Measurements from ENCODE around the gene ARHGEF10L. TPM values are rescaled to one million over a fixed set of nuclear protein-coding genes. Genes with fewer than 3 reads are reported as not detected.
A peak's percentile ranks its signal among the peaks of the same experiment; 100 is the strongest.

The ARHGEF10L gene
- total RNA-seq, 1 donor from 2014 or later, result 75.6 TPM

GRCh38 chr1:17562375-17562774 lies 22.9 kb downstream of the ARHGEF10L start:
- Histone ChIP-seq H3K36me3 (no peaks in the 10 kb centered on the region), H3K4me3 (no peak overlapping the region), H3K27ac (peak overlapping the region; percentile 93), H3K27me3 (no peaks in the 10 kb centered on the region), H3K4me1 (peaks cover 86% of the 10 kb centered on the region), H3K9me3 (no peaks in the 10 kb centered on the region)
- no peak for DNase-seq (ENCODE audit: extremely low spot score in 2 of 2)
- TF ChIP-seq POLR2A (IDR thresholded peaks at IDR 0.05), result no peak
- TF ChIP-seq, protein P1, sequence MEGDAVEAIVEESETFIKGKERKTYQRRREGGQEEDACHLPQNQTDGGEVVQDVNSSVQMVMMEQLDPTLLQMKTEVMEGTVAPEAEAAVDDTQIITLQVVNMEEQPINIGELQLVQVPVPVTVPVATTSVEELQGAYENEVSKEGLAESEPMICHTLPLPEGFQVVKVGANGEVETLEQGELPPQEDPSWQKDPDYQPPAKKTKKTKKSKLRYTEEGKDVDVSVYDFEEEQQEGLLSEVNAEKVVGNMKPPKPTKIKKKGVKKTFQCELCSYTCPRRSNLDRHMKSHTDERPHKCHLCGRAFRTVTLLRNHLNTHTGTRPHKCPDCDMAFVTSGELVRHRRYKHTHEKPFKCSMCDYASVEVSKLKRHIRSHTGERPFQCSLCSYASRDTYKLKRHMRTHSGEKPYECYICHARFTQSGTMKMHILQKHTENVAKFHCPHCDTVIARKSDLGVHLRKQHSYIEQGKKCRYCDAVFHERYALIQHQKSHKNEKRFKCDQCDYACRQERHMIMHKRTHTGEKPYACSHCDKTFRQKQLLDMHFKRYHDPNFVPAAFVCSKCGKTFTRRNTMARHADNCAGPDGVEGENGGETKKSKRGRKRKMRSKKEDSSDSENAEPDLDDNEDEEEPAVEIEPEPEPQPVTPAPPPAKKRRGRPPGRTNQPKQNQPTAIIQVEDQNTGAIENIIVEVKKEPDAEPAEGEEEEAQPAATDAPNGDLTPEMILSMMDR (IDR thresholded peaks at IDR 0.05), result no peak
- no peak for TF ChIP-seq POLR2AphosphoS5 (IDR thresholded peaks at IDR 0.05; ENCODE audit: insufficient read depth in 1 of 2, low read depth in 1 of 2)
- intact Hi-C loops (cut with DNase I), result no loop called here

- intact Hi-C loops (cut with DNase I), result no loop called here
- TF ChIP-seq, protein P1 (IDR thresholded peaks at IDR 0.05), result no peak
- TF ChIP-seq POLR2AphosphoS5 (IDR thresholded peaks at IDR 0.05; ENCODE audit: insufficient read depth in 1 of 2, low read depth in 1 of 2) (no peak), POLR2A (IDR thresholded peaks at IDR 0.05) (no peak)
- peaks cover 96% of the 10 kb centered on the region for H3K4me1 ChIP-seq
Measured at GRCh38 chr1:17563494-17564281, 24.2 kb downstream of the ARHGEF10L start.

GRCh38 chr1:17564458-17565393 lies 25.2 kb downstream of the ARHGEF10L start:
- no peak for DNase-seq (ENCODE audit: extremely low spot score in 2 of 2)
- TF ChIP-seq POLR2A (IDR thresholded peaks at IDR 0.05) (no peak), POLR2AphosphoS5 (IDR thresholded peaks at IDR 0.05; ENCODE audit: insufficient read depth in 1 of 2, low read depth in 1 of 2) (no peak)
- TF ChIP-seq, protein P1 (IDR thresholded peaks at IDR 0.05), result no peak
- peaks cover 96% of the 10 kb centered on the region for H3K4me1 ChIP-seq

More at GRCh38 chr1:17563494-17564281, 24.2 kb downstream of the ARHGEF10L start:
- Histone ChIP-seq H3K27ac (peak overlapping the region; percentile 93), H3K27me3 (no peaks in the 10 kb centered on the region), H3K9me3 (no peaks in the 10 kb centered on the region), H3K36me3 (no peaks in the 10 kb centered on the region), H3K4me3 (no peak overlapping the region)
- no peak for DNase-seq (ENCODE audit: extremely low spot score in 2 of 2)

DNA sequence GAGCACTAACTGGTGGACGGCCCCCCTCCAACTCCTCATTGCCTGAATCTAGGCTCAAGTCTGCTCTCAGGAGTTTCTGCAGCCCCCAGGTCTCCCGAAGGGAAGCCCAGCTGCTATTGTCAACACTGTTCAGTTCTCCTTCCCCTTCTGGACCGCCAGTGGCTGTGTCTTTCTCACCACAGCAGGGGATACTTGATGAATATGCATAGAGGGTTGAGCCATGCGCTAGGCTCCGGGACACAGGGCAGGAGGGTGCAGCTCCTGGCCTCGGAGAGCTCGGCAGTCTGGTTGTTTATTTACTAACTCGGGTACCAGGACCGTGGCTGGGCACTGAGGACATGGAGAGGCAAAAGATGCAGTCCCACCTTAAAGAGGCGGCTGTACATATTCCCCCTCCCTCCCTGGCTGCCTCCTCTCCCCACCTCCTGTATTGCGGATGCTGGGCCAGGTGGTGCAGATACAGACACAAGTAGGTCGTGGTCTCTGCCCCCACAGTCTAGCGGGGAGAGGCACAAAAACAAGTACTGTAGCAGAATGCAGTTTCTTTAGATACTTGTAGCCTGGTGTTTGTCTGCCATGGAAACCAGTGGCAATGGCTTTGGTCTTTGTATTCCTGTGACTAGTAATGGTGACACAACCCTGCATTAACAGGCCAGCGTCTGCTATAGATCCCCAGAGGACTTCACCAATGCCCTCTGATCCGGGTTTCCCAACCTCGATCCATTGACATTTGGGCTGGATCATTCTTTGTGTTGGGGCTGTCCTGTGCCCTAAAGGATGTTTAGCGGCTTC lies 26.2 kb downstream of the ARHGEF10L start:
- no peaks in the 10 kb centered on the region for H3K27me3 ChIP-seq
- TF ChIP-seq, protein P1 (IDR thresholded peaks at IDR 0.05), result no peak
- TF ChIP-seq POLR2A (IDR thresholded peaks at IDR 0.05), result no peak
- no peak for TF ChIP-seq POLR2AphosphoS5 (IDR thresholded peaks at IDR 0.05; ENCODE audit: insufficient read depth in 1 of 2, low read depth in 1 of 2)
- H3K27ac ChIP-seq, result peak overlapping the region; percentile 98
- no peak for DNase-seq (ENCODE audit: extremely low spot score in 2 of 2)
- H3K4me1 ChIP-seq, result peaks cover 97% of the 10 kb centered on the region
- intact Hi-C loops (cut with DNase I), result no loop called here
- H3K4me3 ChIP-seq, result no peak overlapping the region
- H3K9me3 ChIP-seq, result no peaks in the 10 kb centered on the region
- H3K36me3 ChIP-seq, result no peaks in the 10 kb centered on the region

More at GRCh38 chr1:17564458-17565393, 25.2 kb downstream of the ARHGEF10L start:
- H3K9me3 ChIP-seq, result no peaks in the 10 kb centered on the region
- no peak overlapping the region for H3K4me3 ChIP-seq
- H3K36me3 ChIP-seq, result no peaks in the 10 kb centered on the region
- H3K27ac ChIP-seq, result peak overlapping the region; percentile 98
- no peaks in the 10 kb centered on the region for H3K27me3 ChIP-seq
- intact Hi-C loops (cut with DNase I), result no loop called here

Measured in vagina (tissue), 2 donors.